ENCODE data around the gene RMND5B. TPM values are rescaled to one million over a fixed set of nuclear protein-coding genes. Genes with fewer than 3 reads are reported as not detected.

RMND5B gene
- total and polyA plus RNA-seq, 2 experiments from 2014 or later, result 57.2 to 58.8 TPM

- H3K4me3 ChIP-seq, result no peak overlapping the region
- no peak overlapping the region for H3K27ac ChIP-seq
- H3K36me3 ChIP-seq, result no peaks in the 10 kb centered on the region
- H3K9me3 ChIP-seq (ENCODE audit: low read depth), result no peaks in the 10 kb centered on the region
- no peak for DNase-seq (ENCODE audit: low read depth in 1 of 2, low spot score in 1 of 2)
- H3K4me1 ChIP-seq (ENCODE audit: low read depth), result no peaks in the 10 kb centered on the region
- TF ChIP-seq, protein P1, sequence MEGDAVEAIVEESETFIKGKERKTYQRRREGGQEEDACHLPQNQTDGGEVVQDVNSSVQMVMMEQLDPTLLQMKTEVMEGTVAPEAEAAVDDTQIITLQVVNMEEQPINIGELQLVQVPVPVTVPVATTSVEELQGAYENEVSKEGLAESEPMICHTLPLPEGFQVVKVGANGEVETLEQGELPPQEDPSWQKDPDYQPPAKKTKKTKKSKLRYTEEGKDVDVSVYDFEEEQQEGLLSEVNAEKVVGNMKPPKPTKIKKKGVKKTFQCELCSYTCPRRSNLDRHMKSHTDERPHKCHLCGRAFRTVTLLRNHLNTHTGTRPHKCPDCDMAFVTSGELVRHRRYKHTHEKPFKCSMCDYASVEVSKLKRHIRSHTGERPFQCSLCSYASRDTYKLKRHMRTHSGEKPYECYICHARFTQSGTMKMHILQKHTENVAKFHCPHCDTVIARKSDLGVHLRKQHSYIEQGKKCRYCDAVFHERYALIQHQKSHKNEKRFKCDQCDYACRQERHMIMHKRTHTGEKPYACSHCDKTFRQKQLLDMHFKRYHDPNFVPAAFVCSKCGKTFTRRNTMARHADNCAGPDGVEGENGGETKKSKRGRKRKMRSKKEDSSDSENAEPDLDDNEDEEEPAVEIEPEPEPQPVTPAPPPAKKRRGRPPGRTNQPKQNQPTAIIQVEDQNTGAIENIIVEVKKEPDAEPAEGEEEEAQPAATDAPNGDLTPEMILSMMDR (IDR thresholded peaks at IDR 0.05; ENCODE audit: low read depth, low read length), result no peak
- no peaks in the 10 kb centered on the region for H3K27me3 ChIP-seq
Observed at GRCh38 chr5:178106086-178106485, 24.7 kb upstream of the RMND5B start.

DNA sequence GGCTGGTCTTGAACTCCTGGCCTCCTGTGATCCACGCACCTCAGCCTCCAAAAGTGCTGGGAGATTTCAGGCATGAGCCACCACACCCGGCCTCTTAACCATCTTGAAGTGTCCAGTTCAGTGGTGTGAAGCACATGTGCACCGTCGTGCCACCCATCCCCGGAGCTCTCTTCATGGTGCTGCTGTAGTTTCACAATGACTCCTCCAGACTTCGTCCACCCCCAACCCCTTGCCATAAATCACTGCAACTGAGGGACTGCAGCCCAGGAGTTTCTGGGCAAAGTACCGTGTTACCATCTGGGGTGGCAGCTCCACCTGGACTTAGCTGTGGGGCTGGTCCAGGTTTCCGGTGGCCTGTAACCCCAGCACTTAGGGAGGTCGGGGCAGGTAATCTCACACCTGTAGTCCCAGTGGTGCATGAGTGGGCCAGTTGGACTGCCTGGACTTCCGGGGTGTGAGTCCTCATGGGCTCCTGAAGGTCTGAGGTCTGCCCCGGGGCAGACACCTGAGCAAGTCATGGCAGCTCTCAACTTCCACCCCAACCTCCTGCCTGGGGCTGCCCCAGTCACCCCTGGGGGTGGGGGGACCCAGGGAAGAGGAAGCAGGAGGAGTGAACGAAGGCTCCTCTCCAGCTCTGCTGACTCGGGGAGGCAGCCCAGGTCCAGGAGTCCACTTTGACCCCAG is 24.1 kb upstream of the RMND5B start:
- TF ChIP-seq, protein P1 (IDR thresholded peaks at IDR 0.05; ENCODE audit: low read depth, low read length), result no peak
- H3K4me3 ChIP-seq, result no peak overlapping the region

GRCh38 chr5:178107756-178108310 is 23.0 kb upstream of the RMND5B start:
- Histone ChIP-seq H3K27ac (no peak overlapping the region), H3K9me3 (ENCODE audit: low read depth) (no peaks in the 10 kb centered on the region), H3K4me3 (no peak overlapping the region), H3K4me1 (ENCODE audit: low read depth) (no peaks in the 10 kb centered on the region), H3K27me3 (no peaks in the 10 kb centered on the region), H3K36me3 (no peaks in the 10 kb centered on the region)
- DNase-seq (ENCODE audit: low read depth in 1 of 2, low spot score in 1 of 2), result peak in 1 of 2 donors; percentile 31
- TF ChIP-seq, protein P1 (IDR thresholded peaks at IDR 0.05; ENCODE audit: low read depth, low read length), result no peak

More for the DNA sequence above, 24.1 kb upstream of the RMND5B start:
- no peaks in the 10 kb centered on the region for H3K36me3 ChIP-seq
- no peaks in the 10 kb centered on the region for H3K4me1 ChIP-seq (ENCODE audit: low read depth)
- H3K27me3 ChIP-seq, result no peaks in the 10 kb centered on the region
- H3K9me3 ChIP-seq (ENCODE audit: low read depth), result no peaks in the 10 kb centered on the region
- H3K27ac ChIP-seq, result no peak overlapping the region
- DNase-seq (ENCODE audit: low read depth in 1 of 2, low spot score in 1 of 2), result no peak

DNA sequence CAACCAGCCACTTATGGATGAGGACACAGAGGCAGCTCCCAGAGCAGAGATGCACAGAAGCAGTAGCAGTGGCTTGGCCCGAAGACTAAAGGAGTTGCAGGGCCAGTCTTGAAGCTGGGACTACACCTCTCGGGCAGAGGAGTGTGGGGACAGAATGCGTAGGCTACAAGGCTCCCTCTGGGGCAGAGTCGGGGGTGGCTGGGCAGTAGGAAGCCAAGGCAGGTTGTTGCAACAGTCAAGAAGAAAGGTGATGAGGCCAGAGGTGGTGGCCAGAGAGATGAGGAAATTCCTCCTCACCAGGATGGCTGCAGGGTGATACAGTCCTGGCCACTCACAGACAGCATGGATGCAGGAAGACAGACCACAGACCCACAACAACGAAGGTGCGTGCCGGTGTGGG is 22.4 kb upstream of the RMND5B start:
- Histone ChIP-seq H3K9me3 (ENCODE audit: low read depth) (no peaks in the 10 kb centered on the region), H3K4me3 (no peak overlapping the region), H3K27ac (no peak overlapping the region), H3K4me1 (ENCODE audit: low read depth) (no peaks in the 10 kb centered on the region), H3K36me3 (no peaks in the 10 kb centered on the region), H3K27me3 (no peaks in the 10 kb centered on the region)
- DNase-seq (ENCODE audit: low read depth in 1 of 2, low spot score in 1 of 2), result no peak
- TF ChIP-seq, protein P1 (IDR thresholded peaks at IDR 0.05; ENCODE audit: low read depth, low read length), result no peak

GRCh38 chr5:178108966-178109365 is 21.8 kb upstream of the RMND5B start:
- Histone ChIP-seq H3K27ac (no peak overlapping the region), H3K4me3 (no peak overlapping the region), H3K36me3 (no peaks in the 10 kb centered on the region), H3K4me1 (ENCODE audit: low read depth) (no peaks in the 10 kb centered on the region), H3K27me3 (no peaks in the 10 kb centered on the region), H3K9me3 (ENCODE audit: low read depth) (no peaks in the 10 kb centered on the region)
- no peak for DNase-seq (ENCODE audit: low read depth in 1 of 2, low spot score in 1 of 2)
- TF ChIP-seq, protein P1 (IDR thresholded peaks at IDR 0.05; ENCODE audit: low read depth, low read length), result no peak
